Stimulated activated CD4-positive, alpha-beta T cell treated with anti-CD3 and anti-CD28 coated beads, Interleukin-4, amount 100 ng/mL, for 48 hours (primary cell): Measurements from ENCODE around the gene MAPK7.

Source experiments
- DNase-seq, 2 donors: peaks; one replicate each; pipeline ENCODE4 v3.0.0-alpha.2; 2020; ENCODE audit warnings: low read depth in 2 of 2

Gene MAPK7

DNA sequence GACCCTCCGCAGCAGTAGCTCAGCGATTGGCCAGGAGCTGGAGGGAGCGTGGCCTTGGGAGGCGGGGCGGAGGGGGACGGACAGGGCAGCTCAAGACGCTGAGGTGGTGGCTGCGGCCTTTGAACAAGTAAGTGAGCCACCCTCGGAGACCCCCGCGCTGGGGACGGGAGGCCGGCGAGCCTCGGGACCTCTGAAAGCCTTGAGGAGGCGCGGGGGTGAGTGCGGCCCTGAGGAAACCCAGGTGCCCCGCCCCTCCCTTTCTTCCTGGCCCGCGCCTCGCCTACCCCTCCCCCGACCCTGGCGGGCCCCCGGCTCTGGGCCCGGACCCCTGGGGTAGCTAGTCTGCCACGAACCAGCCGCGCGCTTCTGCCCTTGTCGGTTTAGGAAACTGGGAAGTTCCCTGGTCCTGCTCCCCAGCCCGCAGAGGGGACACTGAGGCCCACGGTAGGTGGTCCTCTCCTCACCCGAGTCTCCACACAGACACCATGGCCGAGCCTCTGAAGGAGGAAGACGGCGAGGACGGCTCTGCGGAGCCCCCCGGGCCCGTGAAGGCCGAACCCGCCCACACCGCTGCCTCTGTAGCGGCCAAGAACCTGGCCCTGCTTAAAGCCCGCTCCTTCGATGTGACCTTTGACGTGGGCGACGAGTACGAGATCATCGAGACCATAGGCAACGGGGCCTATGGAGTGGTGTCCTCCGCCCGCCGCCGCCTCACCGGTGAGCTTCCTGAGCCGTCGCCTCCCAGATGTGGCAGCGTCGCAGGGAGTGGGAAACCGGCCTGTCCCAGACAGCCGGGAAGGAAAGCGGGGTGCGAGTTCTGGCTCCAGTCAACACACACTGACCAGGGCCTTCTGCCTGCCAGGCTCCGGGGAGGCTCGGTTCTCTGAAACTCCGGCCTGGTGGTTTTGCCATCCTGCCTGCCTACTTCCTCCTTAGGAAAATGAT, at the start of gene MAPK7:
TSS of gene MAPK7 (plus strand) at position 83 of the 945 bp plus-strand sequence. CDS start at position 486, 403 bp downstream.
- no peak for DNase-seq

DNA sequence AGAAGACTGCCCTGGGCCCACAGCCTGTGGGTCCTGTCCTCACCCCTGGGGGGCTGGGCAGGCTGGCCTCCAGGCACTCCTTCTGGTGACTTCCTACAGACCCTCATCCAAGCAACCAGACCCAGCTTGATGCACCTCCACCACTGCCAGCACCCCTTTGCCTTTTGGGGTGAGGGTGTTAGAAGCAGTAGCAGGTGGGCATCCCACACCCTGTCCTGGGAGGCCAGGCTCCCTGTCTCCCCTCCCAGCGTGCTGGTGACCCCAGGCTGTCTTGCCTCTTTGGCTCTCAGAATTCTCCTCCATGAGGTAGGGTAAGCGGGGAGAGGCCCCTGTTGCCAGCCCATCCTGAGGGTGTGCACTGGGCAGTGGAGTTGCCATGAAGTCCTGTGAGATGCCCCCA, 49.2 kb upstream of the MAPK7 start:
- no peak for DNase-seq

DNA sequence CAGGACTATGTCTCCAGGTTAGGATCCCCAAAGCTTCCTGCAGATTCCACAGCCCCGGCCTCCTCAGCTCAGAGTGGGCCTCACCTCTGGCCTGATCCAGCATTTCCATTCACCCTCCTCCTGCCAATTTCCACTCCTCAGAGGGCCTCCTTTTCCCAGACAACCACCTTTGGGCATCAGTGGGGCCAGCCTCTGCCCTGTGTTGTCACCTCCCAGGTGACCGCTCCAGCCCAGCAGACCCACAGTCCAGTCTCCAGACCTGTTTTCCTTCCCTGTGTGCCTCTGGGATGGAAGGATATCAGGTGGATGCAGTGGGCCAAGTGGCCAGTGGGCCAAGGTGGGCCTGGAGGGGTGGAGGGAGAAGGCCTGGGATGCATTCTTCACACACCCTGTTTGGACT, 48.5 kb upstream of the MAPK7 start:
- no peak for DNase-seq

DNA sequence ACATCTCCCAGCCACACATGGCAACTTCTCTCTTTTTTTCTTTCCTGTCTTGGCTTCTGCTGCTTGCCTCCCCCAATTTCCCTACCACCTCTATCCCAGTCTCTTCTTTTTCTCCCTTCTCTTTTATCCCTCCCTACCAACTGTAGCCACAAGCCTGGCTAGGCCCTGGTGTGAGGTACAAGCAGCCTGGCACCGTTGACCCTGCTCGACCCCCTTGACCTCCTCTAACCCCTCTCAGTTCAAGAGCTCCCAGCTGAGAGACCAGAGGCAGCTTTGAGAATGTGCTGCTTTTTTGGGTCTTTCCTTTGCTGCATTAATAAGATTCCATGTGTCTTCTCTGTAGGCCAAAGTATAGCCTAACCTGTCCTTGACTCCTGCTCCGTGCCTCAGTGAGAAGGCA, 48.0 kb upstream of the MAPK7 start:
- no peak for DNase-seq

DNA sequence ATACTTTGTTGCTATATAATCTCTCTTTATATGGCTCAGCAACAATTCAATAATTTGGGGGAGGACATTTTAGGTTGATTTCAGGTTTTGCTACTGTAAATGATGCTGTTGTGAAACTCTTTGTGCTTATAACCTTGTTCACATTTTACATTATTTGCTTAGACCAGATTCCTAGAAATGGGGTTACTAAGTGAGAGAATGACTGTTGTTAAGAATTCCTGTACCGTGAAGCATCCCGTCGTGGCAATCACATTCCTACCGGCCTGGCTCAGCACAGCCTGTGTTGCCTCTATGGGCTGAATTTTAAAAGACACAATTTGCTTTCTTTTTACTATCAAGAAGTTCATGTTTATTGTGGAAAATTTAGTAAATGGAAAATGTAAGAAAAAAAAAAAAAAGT, 47.2 kb upstream of the MAPK7 start:
- no peak for DNase-seq

DNA sequence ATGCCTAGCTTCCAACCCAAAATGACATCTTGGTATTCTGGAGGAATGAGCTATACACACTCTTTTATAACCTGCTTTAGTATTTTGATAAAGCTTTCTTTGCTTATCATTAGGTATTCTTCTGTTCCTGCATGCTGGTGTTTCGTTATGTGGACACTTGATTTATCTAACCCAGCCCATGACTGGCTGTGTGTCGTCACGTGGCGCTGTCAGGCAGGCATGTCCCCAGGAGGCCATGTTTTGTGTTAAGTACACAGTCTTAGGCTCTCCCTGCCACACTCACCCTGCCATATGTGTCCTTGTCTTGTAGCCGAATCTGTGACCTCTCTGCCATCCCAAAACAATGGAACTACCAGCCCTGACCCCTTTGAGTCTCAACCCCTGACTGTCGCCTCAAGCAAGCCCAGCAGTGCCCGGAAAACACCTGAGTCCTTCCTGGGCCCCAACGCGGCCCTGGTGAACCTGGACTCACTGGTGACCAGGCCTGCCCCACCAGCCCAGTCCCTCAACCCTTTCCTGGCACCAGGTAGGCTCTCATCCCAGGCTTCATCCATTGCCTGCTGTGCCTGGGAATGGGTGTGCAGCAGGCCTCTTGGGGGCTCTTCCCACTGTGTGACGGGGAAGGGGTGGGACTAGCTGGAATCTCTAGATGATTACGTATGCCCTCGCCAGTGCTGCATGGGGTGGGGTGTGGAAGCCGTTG, 46.6 kb upstream of the MAPK7 start:
- no peak for DNase-seq

DNA sequence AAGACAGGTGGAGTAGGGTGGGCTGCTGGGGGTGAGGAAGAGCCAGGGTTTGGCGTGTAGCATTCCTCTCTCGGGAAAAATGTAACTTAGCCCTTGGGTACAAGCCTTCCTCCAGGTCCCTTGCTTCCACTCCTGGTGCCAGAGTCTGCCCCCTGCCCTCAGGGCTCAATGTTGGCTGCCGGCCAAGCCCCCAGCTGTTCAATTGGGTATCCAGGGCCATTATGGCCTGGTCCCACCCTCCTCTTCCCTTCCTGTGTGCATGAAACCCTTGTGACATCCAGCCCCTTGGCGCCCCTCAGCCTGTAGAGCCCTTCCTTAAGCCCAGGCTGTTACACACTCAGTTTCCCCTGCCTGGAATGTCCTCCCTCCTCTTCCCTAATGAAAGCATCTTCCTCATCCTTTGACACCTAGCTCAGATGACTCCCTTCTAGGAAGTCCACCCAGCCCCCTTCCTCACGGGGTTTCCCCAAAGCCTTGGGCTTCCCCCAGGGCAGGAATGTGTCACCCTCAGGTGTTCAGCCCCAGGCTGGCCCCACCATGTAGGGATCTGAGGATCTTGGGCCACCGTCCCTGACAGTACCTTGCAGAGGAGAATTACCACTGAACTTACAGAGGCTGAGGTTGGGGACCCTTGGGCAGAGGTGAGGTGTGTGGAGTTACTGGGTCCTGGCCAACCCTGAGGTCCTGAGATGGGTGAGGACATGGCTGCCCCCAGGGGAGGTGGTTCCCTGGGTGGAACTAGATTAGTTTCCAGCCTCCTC, 45.7 kb upstream of the MAPK7 start:
- DNase-seq = no peak

DNA sequence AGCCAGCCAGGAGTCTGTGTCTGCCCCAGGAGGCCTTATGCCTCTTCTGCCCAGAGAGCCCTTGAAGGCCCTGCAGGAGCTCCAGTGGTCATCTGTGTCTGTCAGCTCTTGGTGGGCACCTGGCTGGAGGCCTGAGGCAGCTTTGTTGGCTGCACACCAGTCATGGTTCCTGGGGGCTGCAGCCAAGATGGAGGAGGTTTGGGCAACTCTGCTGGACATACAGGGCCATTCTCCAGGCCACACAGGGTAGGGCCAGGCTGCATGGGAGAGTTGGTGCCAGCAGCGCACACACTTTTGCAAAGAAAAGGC, 45.2 kb upstream of the MAPK7 start:
- DNase-seq = no peak

DNA sequence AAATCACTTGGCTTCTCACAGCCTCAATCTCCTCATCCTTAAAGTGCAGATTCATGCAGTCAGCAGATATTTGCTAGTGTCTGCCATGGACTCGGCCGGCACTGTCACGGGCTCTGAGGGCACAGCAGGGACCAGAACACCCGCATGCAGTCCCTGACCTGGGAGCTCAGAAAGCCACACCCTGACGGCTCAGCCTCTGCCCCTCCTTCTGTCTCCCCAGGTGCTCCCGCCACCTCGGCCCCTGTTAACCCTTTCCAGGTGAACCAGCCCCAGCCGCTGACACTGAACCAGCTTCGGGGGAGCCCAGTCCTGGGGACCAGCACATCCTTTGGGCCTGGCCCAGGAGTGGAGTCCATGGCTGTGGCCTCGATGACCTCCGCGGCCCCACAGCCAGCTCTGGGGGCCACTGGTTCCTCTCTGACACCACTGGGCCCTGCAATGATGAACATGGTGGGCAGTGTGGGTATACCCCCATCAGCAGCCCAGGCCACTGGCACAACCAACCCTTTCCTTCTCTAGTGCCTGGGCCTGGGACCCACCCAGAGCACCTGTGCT, 44.5 kb upstream of the MAPK7 start:
- no peak for DNase-seq

DNA sequence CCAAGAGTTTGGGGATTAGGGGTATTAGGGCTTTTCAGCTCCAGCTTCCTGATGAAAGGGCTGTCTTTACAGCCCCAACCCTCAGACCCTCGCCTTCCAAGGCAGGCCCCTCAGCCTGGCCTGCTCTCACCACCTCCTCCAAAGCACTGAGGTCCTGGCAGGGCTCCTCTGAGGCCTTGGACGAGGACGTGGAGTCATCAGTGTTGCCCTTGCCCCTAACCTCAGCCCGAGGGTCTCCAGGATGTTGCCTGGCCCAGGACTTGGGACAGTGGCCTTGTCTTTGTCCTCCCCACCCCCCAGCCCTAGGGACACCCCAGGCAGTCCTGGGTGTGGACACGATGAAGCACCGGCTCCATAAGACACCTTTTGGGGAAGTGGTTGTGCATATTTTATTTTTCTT, 44.0 kb upstream of the MAPK7 start:
- no peak for DNase-seq

DNA sequence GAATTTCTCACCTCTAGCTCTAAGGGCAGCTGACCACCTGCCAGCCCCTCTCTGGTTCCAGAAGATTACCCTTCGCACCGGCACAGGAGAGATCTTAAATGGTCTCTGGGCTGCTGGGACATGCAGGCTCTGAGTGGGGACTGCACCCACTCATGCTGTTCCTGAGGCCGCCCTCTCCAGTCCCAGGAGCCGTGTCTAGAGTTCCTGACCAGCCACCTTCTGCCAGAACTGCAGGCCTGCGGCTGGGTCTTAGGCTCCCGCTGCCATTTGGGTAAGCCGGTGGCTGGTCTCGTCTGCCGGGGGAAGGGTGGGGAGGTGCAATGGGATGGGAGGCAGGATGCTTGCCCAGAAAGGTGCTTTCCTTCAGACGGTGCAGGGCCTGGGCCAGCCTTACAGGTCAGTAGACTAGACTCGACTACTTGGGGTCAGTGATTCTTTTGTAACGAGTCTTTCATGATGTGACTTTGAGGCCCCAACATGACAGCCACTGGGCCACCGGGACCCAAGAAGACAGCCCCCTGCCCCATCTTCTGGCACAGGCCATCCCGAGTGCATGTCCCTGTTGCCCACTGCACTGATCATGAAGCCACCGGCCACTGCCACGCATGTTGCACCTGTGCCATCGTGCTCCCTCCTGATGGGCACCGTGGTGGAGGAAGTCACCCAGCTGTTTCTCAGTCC, 42.2 kb upstream of the MAPK7 start:
- no peak for DNase-seq

DNA sequence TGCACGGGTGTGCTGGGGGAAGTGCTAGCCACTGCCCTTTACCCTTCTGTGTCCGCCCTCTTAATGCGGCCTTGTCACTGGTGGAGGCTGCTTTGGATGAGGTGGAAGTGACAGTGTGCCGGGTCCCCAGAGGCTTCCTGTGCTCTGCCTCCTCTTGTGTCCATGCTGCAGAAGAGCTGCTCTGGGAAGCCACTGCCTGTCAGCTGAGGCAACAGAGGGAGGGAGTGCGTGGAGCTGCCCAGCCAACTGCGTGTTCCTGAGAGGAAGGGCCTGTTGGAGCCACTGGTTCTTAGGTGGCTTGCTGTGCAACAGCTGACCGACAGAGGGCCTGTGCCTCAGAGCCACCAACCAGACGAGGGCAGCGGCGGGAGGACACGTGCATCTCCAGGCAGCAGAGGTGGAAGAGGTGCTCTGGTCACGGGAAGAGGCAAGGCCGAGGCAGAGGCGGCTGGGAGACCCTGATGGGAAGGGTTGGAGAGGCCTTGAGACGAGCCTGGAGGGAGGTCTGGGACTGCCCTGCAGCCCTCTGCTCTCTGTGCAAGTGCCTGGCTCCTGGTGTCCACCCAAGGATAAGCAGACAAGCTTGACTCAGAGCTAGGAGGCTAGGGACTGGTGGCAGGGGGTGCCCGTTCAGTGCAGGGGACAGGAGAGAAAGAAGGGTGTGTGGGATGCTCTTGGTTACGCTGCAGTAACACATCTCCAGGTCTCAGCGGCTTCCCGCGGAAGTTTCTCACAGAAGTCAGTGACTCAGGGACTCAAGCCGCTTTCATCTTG, 41.2 kb upstream of the MAPK7 start:
- no peak for DNase-seq

DNA sequence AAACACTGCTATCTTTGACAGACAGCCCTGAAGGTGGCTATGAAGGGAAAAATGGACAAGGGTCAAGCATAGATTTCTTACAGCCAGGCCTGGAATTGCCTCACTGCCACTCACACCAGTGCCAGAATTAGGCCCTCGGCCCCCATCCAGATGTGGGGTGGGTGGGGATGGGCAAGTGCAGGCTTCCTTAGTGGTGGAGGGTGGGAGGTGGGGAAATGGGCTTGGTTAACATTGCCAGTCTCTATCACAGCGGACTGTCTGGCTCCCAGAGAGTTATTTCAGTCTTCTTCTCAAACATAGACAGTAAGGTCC, 40.6 kb upstream of the MAPK7 start:
- DNase-seq = no peak

DNA sequence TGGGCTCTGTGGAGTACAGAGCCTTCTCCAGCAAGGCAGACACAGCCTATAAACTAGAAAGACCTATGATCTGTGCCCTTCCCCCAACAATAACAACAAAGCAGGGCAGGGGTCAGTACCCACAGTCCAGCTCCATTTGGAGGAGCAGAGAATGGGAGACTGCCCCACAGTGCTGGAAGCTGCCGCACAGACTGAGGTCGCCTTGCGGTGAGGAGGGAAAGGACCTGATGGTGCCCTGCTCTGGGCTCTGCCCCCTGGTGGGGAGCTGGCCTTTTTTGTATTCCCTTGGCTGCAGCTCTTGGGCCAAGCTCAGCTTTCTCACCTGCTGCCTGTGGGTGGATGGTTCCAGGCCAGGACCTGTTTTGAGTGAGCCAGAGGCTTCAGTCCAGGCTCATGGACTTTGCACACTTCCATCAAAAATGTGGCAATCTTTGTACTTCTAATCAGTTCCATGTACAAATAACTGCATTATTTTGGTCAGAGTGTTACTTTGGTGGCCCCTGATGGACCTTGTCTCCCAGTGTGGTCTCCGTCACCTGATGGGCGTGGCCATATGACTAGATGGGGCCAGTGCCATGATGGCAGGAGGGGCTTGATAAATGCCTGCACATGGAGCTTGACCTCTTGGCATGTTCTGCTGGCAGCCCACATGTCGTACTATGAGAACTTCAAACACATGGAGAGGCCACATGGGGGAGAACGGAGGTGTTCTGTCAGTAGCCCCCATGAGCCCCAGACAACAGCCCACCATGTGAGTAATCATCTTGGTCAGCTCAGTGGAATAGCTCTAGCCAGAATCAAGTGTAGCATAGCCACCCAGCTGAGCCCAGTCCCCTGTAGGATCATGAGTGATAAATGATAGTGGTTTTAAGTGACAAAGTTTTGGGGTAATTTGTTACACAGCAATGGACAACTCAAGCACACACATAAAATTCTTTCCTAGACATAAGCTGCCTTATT, 40.0 kb upstream of the MAPK7 start:
- peak; percentile 44 to 54 for DNase-seq

DNA sequence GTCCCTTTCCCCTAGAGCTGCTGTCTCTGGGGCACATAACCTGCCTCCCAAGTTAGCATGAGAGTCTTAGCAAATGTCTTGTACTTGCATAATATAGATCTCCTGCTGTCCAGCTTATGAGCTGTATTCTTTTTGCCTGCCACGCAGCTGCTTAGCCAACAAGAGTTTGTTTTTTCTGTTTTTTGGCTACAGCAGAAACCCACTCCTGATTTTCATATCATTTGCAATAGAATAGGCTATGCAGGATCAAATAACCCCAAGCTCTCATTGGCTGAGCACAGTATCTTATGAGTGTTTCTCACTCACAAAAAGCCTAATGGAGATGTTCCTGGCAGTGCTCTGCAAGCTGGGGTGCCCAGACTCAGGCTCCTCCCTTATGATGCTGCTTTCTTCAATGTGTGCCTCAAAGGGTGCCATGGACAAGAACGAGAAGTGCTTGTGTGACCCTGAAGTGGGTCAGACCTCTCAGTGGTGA, 38.9 kb upstream of the MAPK7 start:
- no peak for DNase-seq

DNA sequence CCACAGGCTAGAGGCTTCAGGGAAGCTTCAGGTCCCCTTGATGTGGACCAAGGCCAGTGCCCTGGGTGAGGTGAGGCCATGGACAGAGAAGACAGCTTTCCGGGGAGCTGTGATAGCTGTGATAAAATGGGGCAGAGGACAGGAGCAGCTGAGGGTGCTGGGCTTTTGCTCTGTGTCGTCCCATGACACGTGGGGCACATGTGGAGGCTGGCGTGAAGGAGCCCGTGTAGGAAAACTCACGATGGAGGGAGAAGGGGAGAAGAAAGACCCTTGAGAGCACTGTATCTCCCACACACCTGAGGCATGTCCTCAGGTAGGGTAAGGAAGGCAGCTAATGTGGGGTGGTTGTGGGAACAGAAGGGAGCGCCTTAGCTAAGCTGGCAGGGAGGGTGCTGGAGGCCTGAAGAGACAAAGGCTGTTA, 37.1 kb upstream of the MAPK7 start:
- DNase-seq = no peak

DNA sequence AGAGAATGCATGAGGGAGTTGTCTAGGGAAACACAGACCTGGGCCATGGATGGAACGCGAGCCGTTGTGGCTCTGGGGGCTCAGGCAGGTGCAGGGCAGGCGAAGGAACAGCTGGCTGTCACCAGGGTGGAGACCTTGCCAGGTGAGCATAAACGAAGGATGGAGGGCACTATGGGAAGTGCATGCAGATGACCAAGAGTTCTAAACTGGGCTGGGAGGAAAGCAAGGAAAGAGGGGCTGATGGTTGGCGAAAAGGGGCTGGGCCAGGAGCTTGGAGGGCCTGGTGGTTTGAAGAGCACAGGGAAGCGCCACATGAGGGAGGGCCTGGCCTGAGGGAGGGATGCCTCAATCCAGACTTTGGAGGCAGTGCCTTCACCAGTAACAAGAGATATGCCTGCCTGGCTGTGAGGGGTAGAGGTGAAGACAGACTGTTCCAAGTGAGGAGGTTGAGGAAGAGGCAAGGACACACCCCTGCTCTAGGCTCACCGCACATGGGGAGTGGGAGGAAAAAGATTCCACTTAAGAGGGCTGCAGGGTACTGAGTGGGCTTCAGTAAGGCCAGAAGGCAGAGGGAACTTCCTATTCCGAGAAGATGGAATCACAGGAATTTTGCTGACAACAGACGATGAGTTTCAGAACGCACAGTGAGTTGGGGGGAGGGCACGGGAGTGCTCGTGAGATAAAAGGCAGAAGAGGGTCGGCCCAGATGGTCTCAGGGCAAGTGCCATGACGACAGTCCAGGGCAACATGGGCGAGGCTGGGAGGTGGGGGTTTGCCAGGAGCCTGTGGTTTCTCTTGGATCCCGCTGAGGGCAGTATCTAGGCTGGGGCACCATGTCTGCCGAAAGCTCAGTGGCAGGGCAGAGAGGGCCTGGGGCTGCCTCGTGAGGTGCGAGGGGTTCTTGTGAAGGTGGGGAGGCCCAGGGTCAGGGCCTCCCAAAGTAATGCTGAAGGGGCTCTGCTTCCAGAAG, 36.4 kb upstream of the MAPK7 start:
- no peak for DNase-seq

DNA sequence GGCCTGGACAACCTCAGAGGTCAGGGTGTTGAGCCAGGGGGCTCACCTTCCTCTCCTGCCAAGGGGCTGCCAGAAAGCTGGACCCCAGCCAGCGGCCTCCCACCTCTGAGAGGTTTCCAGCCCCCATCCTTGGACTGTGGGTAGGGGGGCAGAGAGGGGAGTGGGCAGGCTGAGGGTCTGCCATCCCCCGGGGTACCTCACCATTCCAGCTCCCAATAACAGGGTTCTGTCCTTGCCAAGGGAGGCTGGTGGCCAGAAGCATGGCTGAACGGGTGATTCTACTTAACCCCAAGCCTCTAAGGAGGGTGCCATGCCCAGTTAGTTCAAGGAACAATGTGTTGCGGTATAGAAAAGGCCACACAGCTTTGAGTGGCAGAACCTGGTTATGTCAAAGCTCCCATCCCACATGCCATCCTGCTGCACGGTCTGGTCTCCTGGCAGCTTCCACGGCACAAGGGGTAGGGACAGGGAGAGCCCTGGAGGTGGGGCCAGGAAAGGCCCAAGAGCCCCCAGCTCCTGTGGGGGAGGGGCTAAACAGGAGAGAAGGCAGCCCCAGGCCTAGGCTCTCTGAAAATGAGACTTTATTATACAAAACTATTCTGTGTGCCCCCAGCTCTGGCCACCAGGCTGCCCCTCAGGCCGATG, 35.6 kb upstream of the MAPK7 start:
- DNase-seq = no peak
